ENCODE data around the gene TNFRSF19.
A peak's percentile ranks its signal among the peaks of the same experiment; 100 is the strongest.

The TNFRSF19 gene

DNA sequence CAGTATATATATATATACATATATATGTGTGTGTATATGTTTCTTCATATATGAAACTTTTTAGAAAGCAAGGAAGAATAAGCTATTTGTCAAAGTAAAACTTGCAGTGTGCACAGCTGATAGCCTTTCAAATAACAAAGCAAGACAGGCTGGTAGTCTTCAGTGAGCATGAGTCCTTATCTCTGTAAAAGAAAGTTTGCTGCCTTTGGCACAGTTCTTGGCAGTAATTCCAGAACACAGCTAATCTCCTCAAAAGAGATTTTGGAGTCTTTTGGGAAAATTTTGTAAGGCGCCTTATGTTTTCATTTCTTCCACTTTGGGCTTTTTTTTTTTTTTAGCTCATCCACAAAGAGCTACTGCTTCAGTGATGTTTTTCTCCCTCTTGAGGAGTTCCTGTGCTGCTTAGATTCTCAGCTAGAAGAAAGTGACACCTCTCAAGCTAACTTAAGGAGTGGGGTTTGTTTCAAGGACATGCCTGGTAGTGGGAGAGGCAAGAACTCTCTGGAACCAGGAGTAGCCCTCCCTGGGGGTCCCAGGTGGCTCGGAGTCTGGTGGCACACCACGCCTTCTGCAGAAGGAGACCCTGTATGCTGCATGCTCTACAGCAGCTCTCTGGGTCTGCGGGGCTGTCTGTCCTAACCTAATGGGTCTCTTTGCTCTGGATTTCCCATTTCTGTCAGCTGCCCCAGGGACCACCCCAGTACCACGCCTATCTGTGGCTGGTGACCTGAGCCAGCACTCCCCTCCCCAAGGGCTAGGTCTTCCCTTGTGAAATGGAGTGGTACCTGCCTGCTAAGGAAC lies 58.8 kb downstream of the TNFRSF19 start:
- ChIA-PET CTCF (interaction anchor here (0.7 kb wide), 2 partner anchors 293 to 582 kb away, joined by 3 to 4 read pairs; no protein-coding TSS in a partner anchor), POLR2A (interaction anchor here (0.6 to 0.9 kb wide), 2 partner anchors 10 to 163 kb away, joined by 3 to 5 read pairs; no protein-coding TSS in a partner anchor)
- Histone ChIP-seq H3K27ac (ENCODE audit: extremely low read depth, low read depth, low read length) (no peak overlapping the region; the same call in 1 of the 2 replicates), H3K36me3 (ENCODE audit: control insufficient read depth in 2 of 2, insufficient read depth in 1 of 2, low read length in 2 of 2) (no peaks in the 10 kb centered on the region), H3K4me1 (ENCODE audit: control insufficient read depth, insufficient read depth, low read length) (peaks cover 29% of the 10 kb centered on the region), H3K4me3 (ENCODE audit: low read depth, low read length) (no peak overlapping the region), H3K9me3 (ENCODE audit: control insufficient read depth, insufficient read depth, low read depth, low read length) (no peaks in the 10 kb centered on the region)
- TF ChIP-seq PRDM6 (tag by site-specific recombination; IDR thresholded peaks at IDR 0.05), result peak; percentile 33; the same call in 1 of the 2 replicates
- no peak for TF ChIP-seq ZXDB (tag by site-specific recombination; IDR thresholded peaks at IDR 0.05)
- TF ChIP-seq KLF17 (tag by site-specific recombination; IDR thresholded peaks at IDR 0.05), result no peak
- no peak for TF ChIP-seq OVOL3 (tag by site-specific recombination; IDR thresholded peaks at IDR 0.05)
- TF ChIP-seq ZFHX2 (tag by site-specific recombination; conservative IDR thresholded peaks at IDR 0.05), result no peak

DNA sequence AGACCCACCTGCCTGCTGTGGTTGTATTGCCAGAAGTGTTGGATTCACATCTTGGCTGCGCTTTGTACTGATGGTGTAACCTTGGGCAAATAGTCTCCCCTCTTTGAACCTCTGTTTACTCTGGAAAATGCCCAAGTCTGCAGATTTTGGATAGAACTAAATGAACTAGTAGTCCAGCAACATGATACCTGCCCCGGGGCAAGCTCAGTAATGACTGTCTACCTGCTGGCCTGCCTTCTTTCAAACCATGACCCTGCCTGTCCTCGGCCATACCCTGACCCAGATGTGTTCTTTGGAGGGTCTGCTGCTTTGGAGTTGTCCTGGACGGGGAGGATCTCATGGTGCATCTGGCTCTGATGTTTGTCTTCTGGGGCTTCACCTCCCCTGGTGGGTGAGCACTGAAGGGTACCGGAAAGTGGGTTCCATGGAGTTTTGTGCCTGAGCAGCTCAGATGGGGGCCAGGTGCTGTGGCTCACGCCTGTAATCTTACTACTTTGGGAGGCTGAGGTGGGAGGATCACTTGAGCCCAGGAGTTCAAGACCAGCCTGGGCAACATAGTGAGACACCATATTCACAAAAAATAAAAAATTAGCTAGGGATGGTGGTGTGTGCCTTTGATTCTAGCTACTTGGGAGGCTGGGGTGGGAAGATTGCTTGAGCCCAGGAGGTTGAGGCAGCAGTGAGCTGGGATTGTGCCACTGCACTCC lies 59.5 kb downstream of the TNFRSF19 start:
- ChIA-PET CTCF (interaction anchor here (0.6 kb wide), 2 partner anchors 106 to 156 kb away, joined by 3 read pairs; no protein-coding TSS in a partner anchor), POLR2A (interaction anchor here (0.6 to 0.9 kb wide), 3 partner anchors 10 to 164 kb away, joined by 3 to 7 read pairs (median 5); no protein-coding TSS in a partner anchor)
- Histone ChIP-seq H3K9me3 (ENCODE audit: control insufficient read depth, insufficient read depth, low read depth, low read length) (no peaks in the 10 kb centered on the region), H3K27ac (ENCODE audit: extremely low read depth, low read depth, low read length) (peak overlapping the region; percentile 22; the same call in 1 of the 2 replicates), H3K4me1 (ENCODE audit: control insufficient read depth, insufficient read depth, low read length) (peaks cover 29% of the 10 kb centered on the region), H3K4me3 (ENCODE audit: low read depth, low read length) (no peak overlapping the region), H3K36me3 (ENCODE audit: control insufficient read depth in 2 of 2, insufficient read depth in 1 of 2, low read length in 2 of 2) (no peaks in the 10 kb centered on the region)
- TF ChIP-seq REPIN1 (tag by site-specific recombination; IDR thresholded peaks at IDR 0.05; ENCODE audit: low read depth) (no peak), ZFP69B (tag by site-specific recombination; IDR thresholded peaks at IDR 0.05) (no peak), GFI1B (tag by site-specific recombination; IDR thresholded peaks at IDR 0.05) (0 out of 2 replicates have a peak, but pooled peaks have one; percentile 25), FEZF1 (tag by site-specific recombination; IDR thresholded peaks at IDR 0.05) (peak; percentile 30), ZBTB10 (tag by site-specific recombination; IDR thresholded peaks at IDR 0.05) (no peak), HOXC10 (CRISPR knock-in tag; IDR thresholded peaks at IDR 0.05) (no peak), PRDM10 (tag by site-specific recombination; IDR thresholded peaks at IDR 0.05) (peak; percentile 32; the same call in 1 of the 2 replicates), ZNF24 (tag by site-specific recombination; IDR thresholded peaks at IDR 0.05) (no peak), ZNF366 (tag by site-specific recombination; conservative IDR thresholded peaks at IDR 0.05) (no peak), ZNF121 (tag by site-specific recombination; IDR thresholded peaks at IDR 0.05) (peak; percentile 83), ZNF169 (tag by site-specific recombination; IDR thresholded peaks at IDR 0.05) (no peak), ZNF629 (tag by site-specific recombination; IDR thresholded peaks at IDR 0.05) (no peak), HOXD13 (CRISPR knock-in tag; IDR thresholded peaks at IDR 0.05; ENCODE audit: borderline replicate concordance) (no peak), ZNF423 (tag by site-specific recombination; IDR thresholded peaks at IDR 0.05) (no peak)
- TF ChIP-seq, protein P1, sequence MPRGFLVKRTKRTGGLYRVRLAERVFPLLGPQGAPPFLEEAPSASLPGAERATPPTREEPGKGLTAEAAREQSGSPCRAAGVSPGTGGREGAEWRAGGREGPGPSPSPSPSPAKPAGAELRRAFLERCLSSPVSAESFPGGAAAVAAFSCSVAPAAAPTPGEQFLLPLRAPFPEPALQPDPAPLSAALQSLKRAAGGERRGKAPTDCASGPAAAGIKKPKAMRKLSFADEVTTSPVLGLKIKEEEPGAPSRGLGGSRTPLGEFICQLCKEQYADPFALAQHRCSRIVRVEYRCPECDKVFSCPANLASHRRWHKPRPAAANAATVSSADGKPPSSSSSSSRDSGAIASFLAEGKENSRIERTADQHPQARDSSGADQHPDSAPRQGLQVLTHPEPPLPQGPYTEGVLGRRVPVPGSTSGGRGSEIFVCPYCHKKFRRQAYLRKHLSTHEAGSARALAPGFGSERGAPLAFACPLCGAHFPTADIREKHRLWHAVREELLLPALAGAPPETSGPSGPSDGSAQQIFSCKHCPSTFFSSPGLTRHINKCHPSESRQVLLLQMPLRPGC (tag by site-specific recombination; IDR thresholded peaks at IDR 0.05), result no peak

Data from HEK293 (cell line).